HEK293 (cell line): ENCODE measurements around the gene SOX5.

ENCODE experiments used
- CTCF ChIP-seq: fragments of 450-650 bp; formaldehyde crosslinking; IDR thresholded peaks from 2 replicates; pipeline ENCODE4 v1.5.1; 2016; ENCODE audit warnings: missing biosample characterization, missing genetic modification characterization
- GLI4 ChIP-seq: fragments of 450-650 bp; formaldehyde crosslinking; IDR thresholded peaks from 2 replicates; pipeline ENCODE4 v1.5.1; 2016; ENCODE audit warnings: missing biosample characterization, missing genetic modification characterization
- HOXA7 ChIP-seq: sonication (generic); formaldehyde crosslinking; IDR thresholded peaks from 2 replicates; pipeline ENCODE4 v1.8.1; 2022; ENCODE audit warnings: missing genetic modification reagents, borderline replicate concordance
- TCF7L2 ChIP-seq: IDR thresholded peaks from 2 replicates; pipeline ENCODE4 v1.6.1; 2011; ENCODE audit warnings: low read depth, mild to moderate bottlenecking, inconsistent platforms, low read length, moderate library complexity, borderline replicate concordance
- ZBTB10 ChIP-seq: fragments of 450-650 bp; formaldehyde crosslinking; IDR thresholded peaks from 2 replicates; pipeline ENCODE4 v1.5.1; 2016; ENCODE audit warnings: missing biosample characterization, missing genetic modification characterization
- ZNF274 ChIP-seq, 2 experiments: fragments of 200-500 bp in 1 of 2; fragments of 450-650 bp in 1 of 2; sonication (Bioruptor generic) in 1 of 2; formaldehyde crosslinking in 1 of 2; IDR thresholded peaks; 2 replicates each; pipeline versions ENCODE4 v1.5.1 to v1.6.1; 2014 to 2016; ENCODE audit warnings: borderline replicate concordance in 1 of 2, inconsistent platforms in 1 of 2, low read length in 1 of 2, missing biosample characterization in 1 of 2, missing genetic modification characterization in 1 of 2
- ZNF521 ChIP-seq: fragments of 450-650 bp; formaldehyde crosslinking; IDR thresholded peaks from 2 replicates; pipeline ENCODE4 v1.5.1; 2017; ENCODE audit warnings: missing biosample characterization, mild to moderate bottlenecking, missing genetic modification characterization
- ZNF639 ChIP-seq: fragments of 450-650 bp; formaldehyde crosslinking; IDR thresholded peaks from 2 replicates; pipeline ENCODE4 v1.5.1; 2016; ENCODE audit warnings: missing biosample characterization, missing genetic modification characterization
- TF ChIP-seq, protein P1 (sequence below): fragments of 450-650 bp; formaldehyde crosslinking; IDR thresholded peaks from 2 replicates; pipeline ENCODE4 v1.5.1; 2016; ENCODE audit warnings: missing biosample characterization, missing genetic modification characterization

DNA sequence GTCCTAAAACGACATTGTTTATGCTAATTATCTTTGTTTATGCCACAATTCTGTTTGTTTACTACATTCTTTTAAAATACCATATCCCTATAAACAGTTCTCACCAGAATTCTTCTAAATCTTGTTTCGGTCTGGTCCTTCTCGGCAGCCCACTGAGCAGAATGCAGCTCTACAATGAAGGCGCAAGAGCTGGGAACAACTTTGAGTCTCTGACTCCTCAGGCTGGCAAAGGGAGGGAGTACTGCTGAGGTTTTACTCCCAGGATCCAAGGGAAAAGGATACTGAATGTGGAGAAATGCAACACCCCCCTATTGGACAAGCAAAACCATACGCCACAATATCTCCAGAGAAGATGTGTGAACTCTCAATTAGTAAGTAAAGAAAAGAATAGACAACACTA, 5.4 kb downstream of the SOX5 start:
- TF ChIP-seq ZBTB10 (tag by site-specific recombination) (no peak), HOXA7 (no peak), CTCF (tag by site-specific recombination) (no peak), ZNF274 (IDR thresholded peaks at IDR 0.05; ENCODE audit: low read length) (no peak), ZNF274 (tag by site-specific recombination; IDR thresholded peaks at IDR 0.05; ENCODE audit: borderline replicate concordance) (no peak), TCF7L2 (no peak), ZNF521 (no peak), ZNF639 (tag by site-specific recombination) (no peak), GLI4 (tag by site-specific recombination) (no peak)
- TF ChIP-seq, protein P1, sequence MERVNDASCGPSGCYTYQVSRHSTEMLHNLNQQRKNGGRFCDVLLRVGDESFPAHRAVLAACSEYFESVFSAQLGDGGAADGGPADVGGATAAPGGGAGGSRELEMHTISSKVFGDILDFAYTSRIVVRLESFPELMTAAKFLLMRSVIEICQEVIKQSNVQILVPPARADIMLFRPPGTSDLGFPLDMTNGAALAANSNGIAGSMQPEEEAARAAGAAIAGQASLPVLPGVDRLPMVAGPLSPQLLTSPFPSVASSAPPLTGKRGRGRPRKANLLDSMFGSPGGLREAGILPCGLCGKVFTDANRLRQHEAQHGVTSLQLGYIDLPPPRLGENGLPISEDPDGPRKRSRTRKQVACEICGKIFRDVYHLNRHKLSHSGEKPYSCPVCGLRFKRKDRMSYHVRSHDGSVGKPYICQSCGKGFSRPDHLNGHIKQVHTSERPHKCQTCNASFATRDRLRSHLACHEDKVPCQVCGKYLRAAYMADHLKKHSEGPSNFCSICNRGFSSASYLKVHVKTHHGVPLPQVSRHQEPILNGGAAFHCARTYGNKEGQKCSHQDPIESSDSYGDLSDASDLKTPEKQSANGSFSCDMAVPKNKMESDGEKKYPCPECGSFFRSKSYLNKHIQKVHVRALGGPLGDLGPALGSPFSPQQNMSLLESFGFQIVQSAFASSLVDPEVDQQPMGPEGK (tag by site-specific recombination), result no peak
